ENCODE data around the gene HMGCS2. TPM values are rescaled to one million over a fixed set of nuclear protein-coding genes. Genes with fewer than 3 reads are reported as not detected.

Gene HMGCS2
- total RNA-seq, 1 donor from 2014 or later: 65.5 TPM

- intact Hi-C loops (cut with micrococcal nuclease): no loop called here
- Histone ChIP-seq H3K27me3 (ENCODE audit: low read depth) (no peaks in the 10 kb centered on the region), H3K36me3 (no peaks in the 10 kb centered on the region), H3K4me3 (no peak overlapping the region), H3K4me1 (peaks cover 25% of the 10 kb centered on the region), H3K9me3 (replicated peaks) (no peaks in the 10 kb centered on the region), H3K27ac (replicated peaks) (peak overlapping the region; percentile 18)
- TF ChIP-seq, protein P1, sequence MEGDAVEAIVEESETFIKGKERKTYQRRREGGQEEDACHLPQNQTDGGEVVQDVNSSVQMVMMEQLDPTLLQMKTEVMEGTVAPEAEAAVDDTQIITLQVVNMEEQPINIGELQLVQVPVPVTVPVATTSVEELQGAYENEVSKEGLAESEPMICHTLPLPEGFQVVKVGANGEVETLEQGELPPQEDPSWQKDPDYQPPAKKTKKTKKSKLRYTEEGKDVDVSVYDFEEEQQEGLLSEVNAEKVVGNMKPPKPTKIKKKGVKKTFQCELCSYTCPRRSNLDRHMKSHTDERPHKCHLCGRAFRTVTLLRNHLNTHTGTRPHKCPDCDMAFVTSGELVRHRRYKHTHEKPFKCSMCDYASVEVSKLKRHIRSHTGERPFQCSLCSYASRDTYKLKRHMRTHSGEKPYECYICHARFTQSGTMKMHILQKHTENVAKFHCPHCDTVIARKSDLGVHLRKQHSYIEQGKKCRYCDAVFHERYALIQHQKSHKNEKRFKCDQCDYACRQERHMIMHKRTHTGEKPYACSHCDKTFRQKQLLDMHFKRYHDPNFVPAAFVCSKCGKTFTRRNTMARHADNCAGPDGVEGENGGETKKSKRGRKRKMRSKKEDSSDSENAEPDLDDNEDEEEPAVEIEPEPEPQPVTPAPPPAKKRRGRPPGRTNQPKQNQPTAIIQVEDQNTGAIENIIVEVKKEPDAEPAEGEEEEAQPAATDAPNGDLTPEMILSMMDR (IDR thresholded peaks at IDR 0.05; ENCODE audit: borderline replicate concordance): no peak
- DNase-seq: no peak
Observed at GRCh38 chr1:119735217-119735616, 33.5 kb downstream of the HMGCS2 start.

DNA sequence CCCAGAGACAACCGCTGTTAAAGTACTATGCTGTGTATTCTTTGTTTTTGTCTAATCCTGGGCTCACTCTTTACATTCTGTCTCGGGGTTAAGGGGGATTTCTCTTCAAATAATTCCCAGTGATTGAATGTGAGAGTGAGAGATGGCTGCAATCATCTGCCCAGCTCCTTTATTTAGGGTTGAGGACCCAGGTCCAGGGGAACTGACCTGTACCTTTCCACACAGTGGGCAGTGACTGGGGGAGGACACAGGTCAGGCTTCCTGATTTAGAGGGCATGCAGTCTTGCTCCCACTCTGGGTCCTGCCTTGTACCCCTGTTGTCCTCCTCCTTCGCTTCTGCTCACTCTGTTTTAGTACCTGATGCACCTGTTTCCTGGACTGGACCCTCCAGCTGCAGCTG lies 35.0 kb downstream of the HMGCS2 start:
- no peak for DNase-seq
- no peak overlapping the region for H3K27ac ChIP-seq (replicated peaks)
- H3K9me3 ChIP-seq (replicated peaks): no peaks in the 10 kb centered on the region
- intact Hi-C loops (cut with micrococcal nuclease): no loop called here
- H3K4me3 ChIP-seq: no peak overlapping the region
- TF ChIP-seq, protein P1 (IDR thresholded peaks at IDR 0.05; ENCODE audit: borderline replicate concordance): no peak
- no peaks in the 10 kb centered on the region for H3K27me3 ChIP-seq (ENCODE audit: low read depth)
- H3K4me1 ChIP-seq: peaks cover 25% of the 10 kb centered on the region
- H3K36me3 ChIP-seq: no peaks in the 10 kb centered on the region

- DNase-seq: no peak
- no peaks in the 10 kb centered on the region for H3K9me3 ChIP-seq (replicated peaks)
- no peak overlapping the region for H3K4me3 ChIP-seq
- no peaks in the 10 kb centered on the region for H3K27me3 ChIP-seq (ENCODE audit: low read depth)
- TF ChIP-seq, protein P1 (IDR thresholded peaks at IDR 0.05; ENCODE audit: borderline replicate concordance): no peak
- H3K4me1 ChIP-seq: peaks cover 25% of the 10 kb centered on the region
- intact Hi-C loops (cut with micrococcal nuclease): no loop called here
- no peak overlapping the region for H3K27ac ChIP-seq (replicated peaks)
- no peaks in the 10 kb centered on the region for H3K36me3 ChIP-seq
Observed at GRCh38 chr1:119732465-119733168, 36.1 kb downstream of the HMGCS2 start.

- Histone ChIP-seq H3K9me3 (replicated peaks) (no peaks in the 10 kb centered on the region), H3K4me1 (peaks cover 25% of the 10 kb centered on the region), H3K36me3 (no peaks in the 10 kb centered on the region), H3K27me3 (ENCODE audit: low read depth) (no peaks in the 10 kb centered on the region), H3K27ac (replicated peaks) (no peak overlapping the region), H3K4me3 (no peak overlapping the region)
- no peak for DNase-seq
- TF ChIP-seq, protein P1 (IDR thresholded peaks at IDR 0.05; ENCODE audit: borderline replicate concordance): no peak
- intact Hi-C loops (cut with micrococcal nuclease): no loop called here
Observed at GRCh38 chr1:119731741-119732430, 36.8 kb downstream of the HMGCS2 start.

DNA sequence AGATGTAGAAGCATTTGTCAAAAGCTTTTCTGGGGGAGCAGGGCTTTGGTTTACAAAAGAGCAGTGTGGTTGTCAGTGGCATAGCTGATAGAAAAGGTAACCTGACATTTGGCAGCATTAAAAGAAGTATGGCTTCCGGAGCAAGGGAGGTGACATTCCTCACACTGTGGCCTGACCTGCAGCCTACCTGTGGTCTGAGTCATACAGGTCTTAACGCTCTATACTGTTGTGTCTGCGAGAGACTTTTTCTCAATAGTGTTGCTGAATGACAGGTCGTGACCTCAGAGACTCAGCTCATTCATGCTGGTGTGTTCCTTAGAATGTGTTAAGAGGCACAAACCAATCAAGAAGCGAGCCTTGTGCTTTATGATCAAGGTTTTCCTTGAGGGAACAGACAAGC lies 37.6 kb downstream of the HMGCS2 start:
- intact Hi-C loops (cut with micrococcal nuclease): no loop called here
- H3K4me3 ChIP-seq: no peak overlapping the region
- no peaks in the 10 kb centered on the region for H3K27me3 ChIP-seq (ENCODE audit: low read depth)
- DNase-seq: no peak
- TF ChIP-seq, protein P1 (IDR thresholded peaks at IDR 0.05; ENCODE audit: borderline replicate concordance): no peak
- H3K9me3 ChIP-seq (replicated peaks): no peaks in the 10 kb centered on the region
- H3K36me3 ChIP-seq: no peaks in the 10 kb centered on the region
- peaks cover 25% of the 10 kb centered on the region for H3K4me1 ChIP-seq
- H3K27ac ChIP-seq (replicated peaks): no peak overlapping the region
